Activated CD4-positive, alpha-beta memory T cell treated with anti-CD3 and anti-CD28 coated beads for 36 hours (primary cell): Measurements from ENCODE around the gene RFTN1. TPM values are rescaled to one million over a fixed set of nuclear protein-coding genes. Genes with fewer than 3 reads are reported as not detected.

Source experiments
- CTCF ChIA-PET: fragments of 350-600 bp; sonication (Branson Sonifier 250); formaldehyde crosslinking; loops from one replicate; lab custom pipeline; 2021; ENCODE audit warnings: antibody characterized with exemption, inconsistent platforms; lab: Charles Lee
- POLR2A ChIA-PET: fragments of 350-600 bp; sonication (Branson Sonifier 250); formaldehyde crosslinking; loops from one replicate; lab custom pipeline; 2021; ENCODE audit warnings: antibody characterized with exemption; lab: Charles Lee
- DNase-seq: peaks from one replicate; pipeline ENCODE4 v3.0.0-alpha.2; 2020
- H3K27ac Mint-ChIP-seq: one replicate; pipeline ENCODE4 v1.8.0; 2021; ENCODE audit warnings: mixed read lengths
- H3K27me3 Mint-ChIP-seq: one replicate; pipeline ENCODE4 v1.8.0; 2021; ENCODE audit warnings: mixed read lengths
- H3K36me3 Mint-ChIP-seq: one replicate; pipeline ENCODE4 v1.8.0; 2021; ENCODE audit warnings: mixed read lengths
- H3K4me1 Mint-ChIP-seq: one replicate; pipeline ENCODE4 v1.8.0; 2021; ENCODE audit warnings: low read depth, mixed read lengths
- H3K4me3 Mint-ChIP-seq: one replicate; pipeline ENCODE4 v1.8.0; 2021; ENCODE audit warnings: mild to moderate bottlenecking, mixed read lengths
- H3K9me3 Mint-ChIP-seq: one replicate; pipeline ENCODE4 v1.8.0; 2021; ENCODE audit warnings: mixed read lengths
- intact Hi-C: fragments of 100-400 bp; cut with micrococcal nuclease; formaldehyde crosslinking; loops from one replicate; pipeline ENCODE4 v1.15.1; 2023
- total RNA-seq, 2 experiments: library from RNA; stranded (reverse); gene quantifications; one replicate each; pipeline ENCODE4 v1.2.3, GENCODE V29; 2021

The RFTN1 gene
- total RNA-seq, 2 experiments from 2014 or later: 104 to 106 TPM

DNA sequence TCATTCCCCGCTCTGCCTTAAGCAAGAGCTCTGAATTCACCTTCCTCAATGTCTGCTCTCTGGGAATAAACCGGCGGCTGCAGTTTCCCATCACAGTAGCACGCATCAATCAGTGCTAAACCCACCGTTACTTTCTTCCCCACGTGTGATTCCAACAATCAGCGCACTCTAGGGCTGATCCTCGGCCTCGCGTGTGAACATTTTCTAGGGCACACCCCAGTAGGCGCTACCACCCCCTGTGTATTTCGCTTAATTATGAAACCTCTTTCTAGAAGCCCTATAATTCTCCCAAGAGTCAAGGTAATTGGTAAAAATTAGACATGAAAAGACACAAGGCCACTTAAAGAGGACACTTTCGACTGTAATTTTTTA lies 87.5 kb downstream of the RFTN1 start:
- Mint-ChIP-seq H3K4me1 (peaks cover 6% of the 10 kb centered on the region), H3K4me3 (no peak overlapping the region), H3K36me3 (peaks cover 37% of the 10 kb centered on the region), H3K9me3 (no peaks in the 10 kb centered on the region), H3K27me3 (no peaks in the 10 kb centered on the region), H3K27ac (no peak overlapping the region)
- no peak for DNase-seq
- ChIA-PET POLR2A (no interaction called here), CTCF (no interaction called here)
- intact Hi-C loops: no loop called here

DNA sequence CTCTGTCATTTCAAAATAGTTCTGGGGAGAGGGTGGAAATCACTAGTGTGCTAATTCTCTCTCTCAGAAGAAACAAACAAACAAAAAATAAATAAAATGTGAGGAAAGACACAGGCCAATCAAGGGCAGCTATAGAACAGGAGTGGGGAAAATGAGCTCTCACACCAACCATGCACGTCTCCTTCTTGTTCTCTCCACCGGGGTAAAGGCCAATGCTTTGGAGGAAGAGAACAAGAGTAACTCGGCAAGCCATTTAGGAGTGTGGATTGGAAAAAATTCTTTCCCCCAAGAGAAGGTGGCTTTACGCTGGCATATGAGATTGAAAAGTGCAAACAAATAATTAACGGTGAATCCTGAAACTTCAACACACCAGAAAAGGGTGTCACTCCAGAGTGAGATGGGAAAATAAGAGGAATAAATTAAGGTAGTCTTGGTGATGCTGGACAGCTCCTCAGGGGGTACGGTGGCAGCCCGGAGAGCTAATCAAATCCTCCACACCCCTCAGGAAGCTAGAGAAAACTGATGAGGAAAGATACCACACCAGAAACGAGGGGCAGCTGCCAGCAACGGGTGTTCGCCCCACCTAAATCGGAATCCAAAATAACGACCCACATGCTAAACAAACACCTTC lies 88.0 kb downstream of the RFTN1 start:
- CTCF ChIA-PET: no interaction called here
- Mint-ChIP-seq H3K4me1 (peaks cover 6% of the 10 kb centered on the region), H3K9me3 (no peaks in the 10 kb centered on the region), H3K27ac (no peak overlapping the region), H3K27me3 (no peaks in the 10 kb centered on the region), H3K4me3 (no peak overlapping the region), H3K36me3 (peaks cover 32% of the 10 kb centered on the region)
- intact Hi-C loops: no loop called here
- no peak for DNase-seq
- POLR2A ChIA-PET: no interaction called here

DNA sequence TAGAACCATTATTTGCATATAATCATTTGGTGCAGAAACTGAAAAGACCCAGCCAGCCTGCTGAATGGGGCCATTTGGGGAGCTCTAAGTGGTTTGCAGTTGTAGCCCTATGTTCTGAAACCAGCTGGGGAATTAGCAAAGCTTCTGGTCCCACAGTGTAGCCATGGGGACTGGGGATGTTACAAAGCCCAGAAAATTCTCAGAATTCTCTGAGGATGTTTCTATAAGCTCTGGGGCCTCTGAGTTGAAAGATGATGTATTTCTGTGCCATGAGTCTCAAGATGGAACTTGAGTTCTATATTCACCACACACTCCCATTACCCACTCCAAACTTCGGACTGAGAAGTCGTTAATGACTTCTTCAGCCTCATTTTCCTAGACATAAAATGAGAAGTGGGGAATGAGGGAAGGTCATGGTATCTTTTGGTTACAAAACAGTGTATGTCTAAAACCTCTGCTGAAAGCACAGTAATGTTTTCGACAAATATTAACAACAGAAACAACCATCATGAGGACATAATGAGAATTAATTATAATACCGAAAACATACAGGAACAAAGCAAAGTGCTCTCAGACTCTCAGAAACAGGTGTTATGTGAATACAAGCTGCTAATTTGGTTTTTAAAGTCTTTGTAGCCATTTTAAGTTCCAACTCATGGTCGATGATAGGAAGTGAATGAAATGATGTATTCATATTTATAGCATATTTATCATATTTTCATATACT lies 89.4 kb downstream of the RFTN1 start:
- intact Hi-C loops: no loop called here
- Mint-ChIP-seq H3K27me3 (no peaks in the 10 kb centered on the region), H3K27ac (no peak overlapping the region), H3K9me3 (no peaks in the 10 kb centered on the region), H3K4me3 (no peak overlapping the region), H3K4me1 (peaks cover 4% of the 10 kb centered on the region), H3K36me3 (peaks cover 27% of the 10 kb centered on the region)
- no peak for DNase-seq
- CTCF ChIA-PET: no interaction called here
- POLR2A ChIA-PET: no interaction called here

DNA sequence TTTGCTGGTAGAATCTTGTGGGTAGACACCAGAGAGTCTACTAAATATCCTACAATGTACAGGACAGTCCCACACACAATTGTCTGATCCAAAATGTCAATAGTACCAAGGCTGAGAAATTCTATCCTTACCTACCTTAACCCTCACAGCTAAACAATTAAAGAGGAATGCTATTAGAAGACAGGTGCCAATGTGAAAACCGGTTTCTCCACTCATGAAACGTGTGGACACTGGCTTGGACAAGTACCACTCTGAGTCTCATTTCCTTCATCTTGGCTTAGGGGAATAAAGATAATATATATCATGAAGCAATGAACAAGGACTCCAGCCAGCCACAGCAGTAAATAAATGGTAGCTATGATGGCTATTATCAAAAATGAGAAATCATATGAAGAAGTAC lies 90.2 kb downstream of the RFTN1 start:
- H3K9me3 Mint-ChIP-seq: no peaks in the 10 kb centered on the region
- CTCF ChIA-PET: no interaction called here
- H3K27ac Mint-ChIP-seq: no peak overlapping the region
- POLR2A ChIA-PET: no interaction called here
- no peak overlapping the region for H3K4me3 Mint-ChIP-seq
- peaks cover 3% of the 10 kb centered on the region for H3K4me1 Mint-ChIP-seq
- no peak for DNase-seq
- no peaks in the 10 kb centered on the region for H3K27me3 Mint-ChIP-seq
- intact Hi-C loops: no loop called here
- H3K36me3 Mint-ChIP-seq: peaks cover 19% of the 10 kb centered on the region

DNA sequence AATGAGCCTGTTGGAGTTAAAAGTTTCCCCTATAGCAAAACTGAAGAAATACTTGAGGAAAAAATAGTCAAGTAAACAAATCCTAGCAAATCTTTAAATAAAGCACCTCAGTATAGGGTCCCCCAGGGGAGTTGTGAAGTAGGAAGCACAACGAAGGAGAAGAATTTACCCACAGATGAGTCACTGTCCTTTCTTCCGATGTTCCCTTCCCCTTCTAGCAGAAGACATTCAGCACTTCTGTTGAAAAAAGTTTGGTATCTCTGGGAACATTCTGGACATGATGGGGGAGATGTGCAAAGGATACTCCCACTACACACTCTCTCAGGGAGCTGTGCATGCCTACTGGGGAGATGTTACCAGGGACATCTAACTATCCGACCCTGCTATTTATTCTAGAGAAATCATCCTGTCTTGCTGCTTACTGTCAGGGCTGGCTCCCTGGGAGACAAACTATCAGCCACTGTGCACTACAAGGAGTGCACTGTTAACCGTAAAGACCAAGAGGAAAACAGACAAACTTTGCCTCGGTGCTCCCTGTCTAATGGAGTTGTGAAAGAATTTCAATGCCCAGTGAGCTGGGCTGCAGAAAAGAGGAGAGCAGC lies 93.8 kb downstream of the RFTN1 start:
- intact Hi-C loops: no loop called here
- Mint-ChIP-seq H3K27me3 (no peaks in the 10 kb centered on the region), H3K9me3 (no peaks in the 10 kb centered on the region), H3K4me3 (no peak overlapping the region), H3K27ac (no peak overlapping the region), H3K4me1 (peaks cover 18% of the 10 kb centered on the region), H3K36me3 (peaks cover 10% of the 10 kb centered on the region)
- no peak for DNase-seq
- POLR2A ChIA-PET: no interaction called here
- CTCF ChIA-PET: no interaction called here

DNA sequence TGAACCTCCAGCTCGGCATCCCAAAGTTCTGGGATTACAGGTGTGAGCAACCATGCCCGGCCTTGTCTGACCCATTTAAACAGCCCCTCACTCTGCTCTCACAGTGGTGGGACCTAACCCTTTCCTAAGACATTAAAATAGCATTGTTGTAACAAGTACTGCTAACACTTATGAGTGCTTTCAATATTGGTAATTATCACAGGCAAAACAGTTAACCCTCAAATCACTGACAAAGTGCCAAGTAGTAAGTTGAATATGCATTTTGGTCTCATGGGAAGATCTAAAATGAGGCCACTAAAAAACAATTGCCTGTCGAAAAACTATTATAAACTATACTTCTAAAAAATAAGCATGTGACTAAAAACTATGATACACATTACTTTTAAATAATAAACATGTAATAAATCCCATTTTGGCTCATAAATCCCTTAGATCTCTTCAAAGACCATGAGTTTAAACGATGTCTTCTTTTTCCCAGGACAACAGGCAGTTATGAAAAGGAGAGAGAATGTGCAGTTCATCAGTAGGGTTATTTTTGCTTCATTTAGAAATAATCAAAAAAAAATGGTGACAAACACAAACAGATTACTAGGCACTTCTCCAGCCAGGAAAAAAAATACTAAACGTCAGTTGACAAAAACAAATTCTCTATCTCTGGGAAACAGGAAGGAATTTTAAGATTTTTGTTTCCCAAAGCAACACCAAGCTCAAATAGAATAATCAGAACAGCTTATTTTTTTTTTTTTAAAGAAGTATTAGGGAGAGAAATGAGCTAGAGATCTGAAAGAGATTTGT lies 95.4 kb downstream of the RFTN1 start:
- ChIA-PET POLR2A (no interaction called here), CTCF (interaction anchor here (0.6 kb wide), 1 partner anchor 13 kb away, joined by 3 read pairs; no protein-coding TSS in a partner anchor)
- Mint-ChIP-seq H3K4me1 (peaks cover 22% of the 10 kb centered on the region), H3K27me3 (no peaks in the 10 kb centered on the region), H3K9me3 (no peaks in the 10 kb centered on the region), H3K36me3 (peaks cover 13% of the 10 kb centered on the region), H3K27ac (no peak overlapping the region), H3K4me3 (no peak overlapping the region)
- intact Hi-C loops: no loop called here
- no peak for DNase-seq

DNA sequence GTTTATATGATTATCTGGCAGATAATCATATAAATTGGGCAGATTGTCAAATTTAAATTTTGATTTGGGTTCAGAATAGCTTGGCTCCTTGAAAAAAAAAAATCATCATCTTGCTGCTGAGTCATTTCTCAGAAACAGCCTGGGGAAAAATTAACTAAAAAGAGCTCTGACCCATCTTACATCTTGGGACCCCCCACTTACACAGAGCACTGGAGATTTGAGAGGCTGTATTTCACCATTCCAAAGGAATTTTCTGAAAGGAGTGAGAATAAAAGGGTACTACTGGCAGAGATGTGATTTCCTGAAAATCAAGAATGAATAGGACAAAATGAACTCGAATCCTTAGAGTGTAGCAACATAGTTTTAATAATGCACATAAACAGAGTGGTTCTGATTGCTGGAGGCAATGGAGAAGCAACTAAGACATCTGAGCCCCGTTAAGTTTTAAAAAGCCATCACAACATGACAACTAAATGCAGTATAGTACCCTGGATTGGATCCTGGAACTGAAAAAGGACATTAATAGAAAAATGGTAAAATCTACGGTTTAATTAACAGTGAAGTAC lies 97.5 kb downstream of the RFTN1 start:
- ChIA-PET CTCF (no interaction called here), POLR2A (no interaction called here)
- Mint-ChIP-seq H3K9me3 (no peaks in the 10 kb centered on the region), H3K4me1 (peaks cover 35% of the 10 kb centered on the region), H3K4me3 (no peak overlapping the region), H3K27me3 (no peaks in the 10 kb centered on the region), H3K27ac (no peak overlapping the region), H3K36me3 (peaks cover 11% of the 10 kb centered on the region)
- intact Hi-C loops: no loop called here
- no peak for DNase-seq

DNA sequence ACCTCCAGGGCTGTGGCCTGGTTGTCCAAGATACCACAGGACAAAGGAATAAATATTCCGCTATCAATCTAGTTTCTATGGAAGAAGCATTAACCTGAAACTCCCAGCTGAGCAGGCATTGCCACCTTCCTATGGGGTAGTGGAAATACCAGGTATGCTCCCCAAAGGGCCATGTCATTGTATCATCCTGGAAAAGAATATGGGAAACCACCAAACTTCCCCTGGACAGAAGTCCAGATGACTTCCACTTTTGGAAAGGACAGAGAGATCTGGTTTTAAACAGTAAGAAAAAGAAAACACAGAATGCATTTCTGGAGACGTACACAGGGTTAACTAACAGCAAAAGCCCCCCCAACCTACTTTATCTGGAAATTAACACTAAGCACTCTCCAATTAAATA lies 100.2 kb downstream of the RFTN1 start:
- no peaks in the 10 kb centered on the region for H3K27me3 Mint-ChIP-seq
- no peak for DNase-seq
- ChIA-PET POLR2A (no interaction called here), CTCF (no interaction called here)
- peaks cover 16% of the 10 kb centered on the region for H3K36me3 Mint-ChIP-seq
- intact Hi-C loops: no loop called here
- H3K9me3 Mint-ChIP-seq: no peaks in the 10 kb centered on the region
- peaks cover 32% of the 10 kb centered on the region for H3K4me1 Mint-ChIP-seq
- no peak overlapping the region for H3K4me3 Mint-ChIP-seq
- H3K27ac Mint-ChIP-seq: no peak overlapping the region

DNA sequence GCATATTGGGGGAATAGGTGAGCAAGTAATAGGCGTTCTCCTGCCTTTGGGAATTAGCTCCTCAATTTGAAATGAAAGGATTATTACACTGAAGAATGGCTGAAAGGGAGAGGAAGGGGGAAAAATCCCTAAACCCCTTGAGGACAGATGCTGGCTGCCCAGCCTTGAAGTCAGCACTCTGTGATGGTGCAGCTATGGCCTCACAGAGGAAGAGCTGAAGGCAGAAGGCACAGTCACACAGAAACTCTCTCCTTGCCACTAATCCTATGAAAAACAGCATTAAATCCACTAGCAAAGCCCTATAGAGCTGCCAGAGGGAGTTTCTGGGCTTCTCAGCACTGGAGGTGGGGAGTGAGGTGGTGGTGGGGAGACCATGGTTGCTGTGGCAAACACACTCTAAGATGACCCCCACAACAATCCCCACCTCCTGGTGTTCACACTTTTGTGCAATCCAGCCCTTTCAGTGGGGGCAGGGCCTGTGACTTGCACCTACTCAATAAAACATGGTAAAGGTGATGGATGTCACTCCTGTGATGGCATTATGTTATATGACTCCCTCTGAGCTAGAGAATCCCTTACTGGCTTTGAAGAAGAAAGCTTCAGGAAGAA lies 101.2 kb downstream of the RFTN1 start:
- no peak overlapping the region for H3K27ac Mint-ChIP-seq
- no peaks in the 10 kb centered on the region for H3K27me3 Mint-ChIP-seq
- H3K36me3 Mint-ChIP-seq: peaks cover 19% of the 10 kb centered on the region
- H3K9me3 Mint-ChIP-seq: no peaks in the 10 kb centered on the region
- DNase-seq: no peak
- peaks cover 36% of the 10 kb centered on the region for H3K4me1 Mint-ChIP-seq
- CTCF ChIA-PET: interaction anchor here (0.6 kb wide), 1 partner anchor 43 kb away, joined by 3 read pairs; no protein-coding TSS in a partner anchor
- intact Hi-C loops: no loop called here
- H3K4me3 Mint-ChIP-seq: no peak overlapping the region
- POLR2A ChIA-PET: no interaction called here

DNA sequence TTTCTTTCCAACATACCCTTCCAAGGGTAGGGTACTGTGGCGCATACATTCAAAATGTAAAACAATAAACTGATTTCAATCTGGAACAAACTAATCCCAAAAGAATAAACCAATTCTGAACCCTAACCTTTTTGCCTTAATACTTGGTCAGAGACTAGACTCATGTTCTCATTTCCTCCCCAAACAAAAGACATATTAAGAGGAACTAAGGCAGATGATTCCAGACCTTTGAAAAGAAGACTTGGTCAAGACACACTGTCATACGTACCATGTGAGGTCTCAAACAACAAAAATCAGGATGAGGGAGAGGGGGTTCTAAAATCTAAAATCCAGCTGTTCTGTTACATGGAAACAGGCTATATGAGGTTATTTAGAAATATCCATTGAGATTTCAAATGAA lies 102.1 kb downstream of the RFTN1 start:
- H3K4me1 Mint-ChIP-seq: peaks cover 42% of the 10 kb centered on the region
- ChIA-PET CTCF (no interaction called here), POLR2A (no interaction called here)
- no peaks in the 10 kb centered on the region for H3K27me3 Mint-ChIP-seq
- peaks cover 18% of the 10 kb centered on the region for H3K36me3 Mint-ChIP-seq
- no peak for DNase-seq
- H3K27ac Mint-ChIP-seq: no peak overlapping the region
- intact Hi-C loops: no loop called here
- no peak overlapping the region for H3K4me3 Mint-ChIP-seq
- no peaks in the 10 kb centered on the region for H3K9me3 Mint-ChIP-seq

DNA sequence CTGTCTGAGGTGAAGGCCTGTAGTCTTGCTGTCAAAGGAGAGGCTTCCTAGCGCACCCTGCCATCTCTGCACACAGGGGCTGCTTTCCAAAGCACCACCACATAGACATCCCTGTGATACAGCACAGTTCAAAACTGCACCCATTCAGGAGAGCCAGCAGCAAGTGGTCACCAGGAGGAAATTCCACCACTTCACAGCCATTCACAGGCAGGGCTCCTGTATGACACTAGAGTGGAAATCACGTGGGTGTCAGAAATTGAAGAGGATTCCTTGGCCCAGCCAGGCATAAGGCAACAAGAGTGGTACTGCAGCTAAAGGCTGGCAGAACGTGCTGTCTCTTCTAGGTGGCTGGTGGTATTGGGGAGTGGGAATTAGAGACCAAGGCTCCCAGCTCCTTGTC lies 102.8 kb downstream of the RFTN1 start:
- H3K36me3 Mint-ChIP-seq: peaks cover 18% of the 10 kb centered on the region
- no peak overlapping the region for H3K4me3 Mint-ChIP-seq
- intact Hi-C loops: no loop called here

DNA sequence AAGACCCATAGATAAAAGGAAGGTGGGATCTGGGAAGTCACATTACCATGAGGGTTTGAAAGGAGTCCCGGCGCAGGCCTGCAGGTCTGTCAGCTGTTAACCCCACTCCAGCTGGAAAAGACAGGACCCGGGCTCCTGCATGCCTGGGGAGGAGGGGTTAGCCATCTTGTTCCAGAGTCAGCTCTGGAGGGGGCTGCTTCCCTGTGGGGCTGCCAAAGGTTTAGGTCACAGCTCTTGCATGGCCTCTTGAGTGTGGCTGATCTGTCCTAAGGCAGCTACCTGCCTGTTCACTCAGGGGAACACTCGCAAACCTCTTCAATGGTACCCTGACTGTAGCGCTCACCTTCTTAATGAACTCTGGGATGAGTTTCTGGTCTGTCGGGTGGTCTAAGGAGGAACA lies 104.5 kb downstream of the RFTN1 start:
- H3K4me3 Mint-ChIP-seq: no peak overlapping the region
- ChIA-PET POLR2A (no interaction called here), CTCF (no interaction called here)
- no peaks in the 10 kb centered on the region for H3K9me3 Mint-ChIP-seq
- intact Hi-C loops: no loop called here
- peaks cover 28% of the 10 kb centered on the region for H3K4me1 Mint-ChIP-seq
- no peak for DNase-seq
- no peak overlapping the region for H3K27ac Mint-ChIP-seq
- H3K36me3 Mint-ChIP-seq: peaks cover 8% of the 10 kb centered on the region
- no peaks in the 10 kb centered on the region for H3K27me3 Mint-ChIP-seq

More for the DNA sequence above, 102.8 kb downstream of the RFTN1 start:
- POLR2A ChIA-PET: no interaction called here
- Mint-ChIP-seq H3K27me3 (no peaks in the 10 kb centered on the region), H3K4me1 (peaks cover 38% of the 10 kb centered on the region), H3K27ac (no peak overlapping the region), H3K9me3 (no peaks in the 10 kb centered on the region)
- DNase-seq: no peak
- CTCF ChIA-PET: no interaction called here
